Hindlimb muscle (tissue), 1 donor: ENCODE data around the gene WAC. TPM values are rescaled to one million over a fixed set of nuclear protein-coding genes. Genes with fewer than 3 reads are reported as not detected.
A peak's percentile ranks its signal among the peaks of the same experiment; 100 is the strongest.
"Not testable (repeated sequence)": the region's sequence is repeated elsewhere in the genome, so short reads cannot be mapped to it uniquely, and the experiment has no call there.

ENCODE experiments used
- DNase-seq: peaks from one replicate; pipeline ENCODE4 v3.0.0-alpha.2; 2013
- polyA plus RNA-seq: library from polyadenylated mRNA; unstranded; fragments of 120-200 nt; gene quantifications from one replicate; pipeline ENCODE4 v1.2.1, GENCODE V29; 2013; ENCODE audit not compliant: insufficient read length

Gene WAC
- polyA plus RNA-seq, 1 donor = 87.2 TPM

DNA sequence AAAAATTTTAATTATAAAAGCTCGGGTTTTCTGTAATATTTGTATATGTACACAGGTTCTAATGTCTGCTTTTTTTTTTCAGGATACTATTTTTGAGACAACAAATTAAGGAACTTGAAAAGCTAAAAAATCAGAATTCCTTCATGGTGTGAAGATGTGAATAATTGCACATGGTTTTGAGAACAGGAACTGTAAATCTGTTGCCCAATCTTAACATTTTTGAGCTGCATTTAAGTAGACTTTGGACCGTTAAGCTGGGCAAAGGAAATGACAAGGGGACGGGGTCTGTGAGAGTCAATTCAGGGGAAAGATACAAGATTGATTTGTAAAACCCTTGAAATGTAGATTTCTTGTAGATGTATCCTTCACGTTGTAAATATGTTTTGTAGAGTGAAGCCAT is 86.5 kb downstream of the WAC start:
- DNase-seq = no peak

DNA sequence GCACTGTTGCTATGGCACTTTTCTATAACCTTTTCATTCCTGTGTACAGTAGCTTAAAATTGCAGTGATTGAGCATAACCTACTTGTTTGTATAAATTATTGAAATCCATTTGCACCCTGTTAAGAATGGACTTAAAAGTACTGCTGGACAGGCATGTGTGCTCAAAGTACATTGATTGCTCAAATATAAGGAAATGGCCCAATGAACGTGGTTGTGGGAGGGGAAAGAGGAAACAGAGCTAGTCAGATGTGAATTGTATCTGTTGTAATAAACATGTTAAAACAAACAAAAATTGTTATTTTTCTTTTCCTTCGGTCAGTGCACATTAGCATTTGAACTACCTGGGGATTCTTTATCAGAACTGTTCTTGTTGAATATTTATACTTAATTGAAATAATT is 87.3 kb downstream of the WAC start:
- no peak for DNase-seq

DNA sequence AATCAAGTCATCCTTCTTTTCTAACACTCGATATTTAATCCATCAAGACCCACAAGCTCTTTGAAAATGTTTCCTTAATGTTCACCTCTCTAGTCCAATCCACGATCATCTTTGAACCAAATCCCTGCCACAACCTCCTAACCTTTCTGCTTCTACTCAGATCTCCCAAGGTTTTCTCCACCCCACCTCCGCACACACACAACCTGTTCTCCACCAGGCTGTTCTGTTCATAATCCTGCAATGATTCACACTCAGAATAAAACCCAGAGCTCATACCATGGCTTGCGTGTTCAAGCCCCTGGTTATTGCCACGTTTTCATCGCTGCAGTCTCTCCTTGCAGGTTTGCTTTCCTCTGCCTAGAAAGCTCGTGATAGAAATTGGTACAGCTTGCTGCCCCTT is 90.6 kb downstream of the WAC start:
- no peak for DNase-seq

DNA sequence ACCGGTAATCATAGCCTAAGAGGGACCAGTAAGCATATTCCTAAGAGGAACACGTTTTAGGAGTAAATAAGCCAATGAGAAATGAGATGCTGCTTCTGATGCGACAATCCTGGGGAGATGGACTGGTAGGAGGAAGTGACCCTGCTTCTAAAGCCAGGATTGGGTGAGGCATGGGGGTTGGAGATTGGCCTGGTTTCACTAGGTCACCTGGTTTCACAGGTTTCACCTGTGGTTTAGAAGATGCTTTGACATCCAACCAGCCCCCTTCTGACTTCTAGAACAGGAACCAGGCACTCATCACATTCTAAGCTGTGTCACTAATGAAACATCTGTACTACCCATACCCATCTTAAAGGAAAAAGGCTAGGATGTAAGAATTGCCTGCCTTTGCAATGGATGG is 91.4 kb downstream of the WAC start:
- DNase-seq = no peak

DNA sequence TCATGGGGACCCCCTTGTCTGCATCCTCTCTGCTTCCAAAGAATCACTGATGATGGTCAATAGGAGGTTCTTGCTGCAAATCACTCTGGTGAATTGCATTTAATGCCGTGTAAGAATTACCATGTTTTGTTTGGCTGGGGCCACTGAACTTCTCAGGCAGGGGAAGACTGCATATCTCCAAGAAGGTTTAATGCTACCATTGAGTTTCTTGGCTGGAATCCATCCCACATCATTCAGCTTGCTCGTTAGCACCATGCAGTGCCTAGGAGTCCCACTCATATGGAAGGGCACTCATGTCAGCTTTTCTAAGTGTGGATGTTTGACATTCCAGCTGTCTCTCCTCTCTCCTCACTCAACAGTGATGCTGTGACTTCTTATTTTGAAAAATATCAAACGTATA is 94.2 kb downstream of the WAC start:
- no peak for DNase-seq

DNA sequence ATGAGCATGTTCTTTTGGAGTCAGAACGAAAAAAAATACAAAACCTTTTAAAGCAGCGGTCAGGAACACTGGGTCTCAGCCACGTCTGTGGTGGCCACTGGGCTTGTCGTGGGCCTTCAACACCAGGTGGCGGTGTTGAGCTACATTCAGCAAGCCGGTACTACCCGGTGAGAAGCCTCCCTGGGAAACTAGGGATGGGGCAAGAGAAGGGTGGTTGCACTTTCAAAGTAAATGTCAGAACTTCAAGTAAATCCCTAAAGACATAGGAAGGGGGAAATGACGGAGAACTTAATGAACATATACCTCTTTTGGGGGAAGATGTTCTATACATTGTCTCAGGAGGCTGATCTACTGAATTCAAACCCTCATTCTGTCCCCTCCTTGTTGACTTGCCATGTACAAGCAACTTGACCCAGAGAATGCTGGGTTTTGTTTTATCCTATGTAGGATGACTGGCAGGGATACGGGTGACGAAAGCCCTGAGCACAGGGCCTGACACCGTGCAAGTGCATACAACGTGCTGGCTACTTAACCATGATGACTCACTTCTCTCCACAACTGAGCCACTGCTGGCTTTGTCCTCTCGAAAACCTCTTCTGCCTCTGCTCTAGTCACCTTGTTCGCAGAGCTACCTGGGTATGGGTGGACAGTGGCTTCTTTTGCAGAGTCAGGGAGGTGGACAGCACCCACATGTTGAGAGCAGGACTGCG is 95.4 kb downstream of the WAC start:
- peak; percentile 72 for DNase-seq

DNA sequence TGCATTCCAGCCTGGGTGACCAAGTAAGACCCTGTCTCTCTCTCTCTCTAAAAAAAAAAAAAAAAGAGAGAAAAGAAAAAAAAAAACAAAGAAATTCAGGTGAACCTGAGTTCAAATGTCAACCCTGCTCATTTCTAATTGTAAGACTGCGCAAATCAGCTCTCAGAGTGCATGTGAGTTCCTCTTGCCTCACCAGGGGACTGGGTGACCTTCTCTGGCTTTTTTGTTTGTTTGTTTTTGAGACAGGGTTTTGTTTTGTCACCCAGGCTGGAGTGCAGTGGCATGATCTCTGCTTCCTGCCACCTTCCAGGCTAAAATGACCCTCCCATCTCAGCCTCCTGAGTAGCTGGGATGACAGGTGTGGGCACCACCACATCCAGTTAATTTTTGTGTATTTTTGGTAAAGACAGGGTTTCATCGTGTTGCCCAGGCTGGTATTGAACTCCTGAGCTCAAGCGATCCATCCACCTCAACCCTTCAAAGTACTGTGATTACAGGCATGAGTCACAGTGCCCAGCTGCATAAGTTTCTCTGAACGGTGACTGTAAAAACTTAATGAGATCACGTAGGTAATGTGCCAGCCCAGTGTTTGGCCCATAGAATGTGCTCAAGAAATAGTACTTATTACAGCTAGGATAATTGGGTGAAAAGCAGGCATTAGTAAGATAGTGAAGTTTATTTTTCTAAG is 99.1 kb downstream of the WAC start:
- no peak for DNase-seq

DNA sequence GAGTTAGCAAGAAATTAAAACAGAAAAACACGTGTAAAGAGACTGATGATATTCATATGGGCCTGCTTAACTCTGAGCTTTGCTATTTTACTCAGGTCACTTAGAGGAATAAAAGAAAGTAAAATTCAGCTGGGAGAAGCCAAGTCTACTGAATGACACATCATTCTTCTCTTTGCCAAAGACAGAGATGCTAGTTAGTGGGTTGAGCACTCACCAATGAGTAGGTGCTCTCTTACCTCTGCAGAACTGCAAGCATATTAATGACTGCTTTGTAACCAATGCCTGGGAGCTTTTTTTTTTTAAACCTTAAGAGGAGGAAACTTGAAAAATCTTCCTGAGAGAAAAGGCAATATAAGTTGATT is 99.6 kb downstream of the WAC start:
- no peak for DNase-seq

DNA sequence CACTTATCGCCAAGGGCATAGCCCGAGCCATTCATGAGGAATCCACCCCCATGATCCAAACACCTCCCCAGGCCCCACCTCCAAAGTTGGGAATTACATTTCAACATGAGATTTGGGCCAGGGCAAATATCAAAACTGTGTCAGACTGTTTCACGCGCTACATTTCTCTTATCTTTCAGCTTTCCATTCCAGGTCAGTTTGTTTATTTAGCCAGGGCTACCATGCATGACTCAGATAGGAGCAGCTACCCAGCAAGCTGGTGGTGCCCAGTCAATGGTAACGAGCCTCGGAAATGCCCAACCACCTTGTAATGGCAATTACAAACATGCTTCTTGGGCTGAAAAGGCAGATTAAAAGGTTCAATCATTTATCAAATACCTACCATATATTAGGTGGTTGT is 100.8 kb downstream of the WAC start:
- DNase-seq = no peak

DNA sequence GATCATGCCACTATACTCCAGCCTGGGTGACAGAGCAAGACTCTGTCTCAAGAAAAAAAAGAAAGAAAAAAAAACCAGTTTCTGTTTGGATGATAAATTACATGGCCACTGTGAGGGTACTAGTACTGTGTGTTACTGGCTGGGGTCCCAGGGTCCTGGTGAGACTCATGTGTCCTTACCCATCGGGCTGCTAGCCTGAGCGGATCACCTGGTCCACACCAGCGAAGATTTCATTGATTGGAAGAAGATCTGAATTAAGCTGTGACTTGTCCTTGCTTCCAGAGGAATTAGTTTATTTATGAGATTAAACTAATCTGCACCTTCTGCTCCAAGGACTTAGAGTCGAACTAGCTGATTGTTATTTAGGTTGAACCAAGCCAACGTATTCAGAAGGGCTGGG is 104.4 kb downstream of the WAC start:
- DNase-seq = no peak

DNA sequence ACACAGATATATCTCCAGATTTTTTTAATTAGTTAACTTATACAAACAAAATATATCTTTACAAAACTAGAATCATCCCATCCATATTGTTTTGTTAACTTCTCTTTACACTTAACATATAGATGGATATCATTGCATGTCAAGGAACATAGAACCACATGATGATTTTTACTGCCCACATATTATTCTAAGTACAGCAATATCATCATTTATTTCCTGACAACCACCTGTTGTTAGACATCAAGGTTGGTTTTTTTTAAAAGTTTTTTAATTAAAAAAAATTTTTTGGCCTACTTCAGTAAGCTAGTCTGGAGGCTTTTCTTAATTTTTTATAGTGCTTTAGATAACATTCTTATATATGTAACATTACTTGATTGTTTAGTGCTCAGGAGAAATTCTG is 105.5 kb downstream of the WAC start:
- DNase-seq = no peak

DNA sequence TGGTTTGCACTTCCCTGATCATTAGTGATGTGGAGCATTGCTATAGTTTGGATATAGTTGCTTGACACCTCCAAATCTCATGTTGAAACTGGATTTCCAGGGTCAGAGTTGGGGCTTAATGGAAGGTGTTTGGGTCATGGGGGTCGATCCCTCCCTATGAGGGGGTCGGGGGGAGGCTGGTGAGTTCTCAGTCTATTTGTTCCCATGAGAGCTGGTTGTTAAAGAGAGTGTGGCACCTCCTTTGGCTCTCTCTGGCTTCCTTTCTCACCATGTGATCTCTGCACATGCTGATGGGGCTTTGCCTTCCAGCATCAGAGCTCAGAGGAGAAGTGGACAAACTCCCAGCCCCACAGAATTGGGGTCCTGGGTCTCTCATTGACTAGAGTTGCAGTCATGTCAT is 107.6 kb downstream of the WAC start:
- DNase-seq = no peak

DNA sequence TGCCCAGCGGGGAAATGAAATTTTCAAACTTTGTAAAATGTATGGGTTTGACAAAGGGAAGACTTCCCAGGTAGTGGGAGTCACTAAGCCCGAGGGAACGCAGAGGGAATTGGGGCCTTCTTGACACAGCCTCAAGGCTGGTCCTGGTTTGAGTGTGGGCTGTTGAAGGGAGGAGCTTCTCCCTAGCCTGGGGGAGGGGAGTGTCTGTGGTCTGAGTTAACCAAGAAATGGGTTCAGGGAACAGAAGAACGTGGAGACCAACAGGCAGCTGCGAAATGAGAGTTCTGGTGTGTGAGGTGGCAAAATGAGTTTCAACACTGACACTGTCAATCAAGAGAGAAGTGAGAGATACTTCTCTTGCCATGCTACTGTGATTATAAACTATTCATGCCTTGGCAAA is 111.7 kb downstream of the WAC start:
- DNase-seq = no peak

DNA sequence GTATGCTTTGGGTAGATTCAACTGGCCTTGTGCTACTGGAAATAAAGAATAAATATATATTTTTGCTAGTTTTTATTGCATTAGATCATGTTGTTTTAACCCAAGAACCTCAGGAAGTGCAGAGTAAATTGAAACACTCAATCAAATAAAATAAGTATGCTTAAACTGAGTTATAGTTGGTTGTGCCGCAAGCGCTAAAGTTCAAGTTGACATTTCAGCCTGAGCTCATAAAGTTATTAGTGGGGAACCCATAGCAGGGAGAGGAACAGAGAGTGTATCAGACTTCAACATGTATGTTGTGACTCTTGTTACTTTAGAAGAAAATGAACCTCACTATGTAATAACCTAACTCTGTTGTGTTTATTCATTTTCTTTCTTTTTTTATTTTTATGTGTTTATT is 119.2 kb downstream of the WAC start:
- DNase-seq = no peak

DNA sequence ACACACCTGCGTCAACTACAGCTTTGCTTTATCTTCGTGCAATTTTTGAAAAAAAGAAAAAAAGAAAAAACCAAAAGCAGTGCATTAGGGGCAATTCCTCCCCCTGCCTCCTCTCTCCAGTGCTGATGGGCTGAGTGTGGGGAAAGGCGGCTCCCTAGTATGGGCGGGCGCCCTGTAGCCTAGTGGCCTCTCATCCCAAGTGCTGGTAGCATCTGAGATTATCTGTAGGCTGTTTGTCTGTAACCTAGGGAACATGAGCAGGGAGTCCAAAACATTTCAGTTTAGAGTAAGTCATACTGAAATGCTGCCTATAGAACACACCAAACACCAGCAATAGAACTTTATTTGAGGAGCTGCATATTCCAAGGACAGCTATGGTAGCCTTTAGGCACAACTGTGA is 119.8 kb downstream of the WAC start:
- DNase-seq = no peak

DNA sequence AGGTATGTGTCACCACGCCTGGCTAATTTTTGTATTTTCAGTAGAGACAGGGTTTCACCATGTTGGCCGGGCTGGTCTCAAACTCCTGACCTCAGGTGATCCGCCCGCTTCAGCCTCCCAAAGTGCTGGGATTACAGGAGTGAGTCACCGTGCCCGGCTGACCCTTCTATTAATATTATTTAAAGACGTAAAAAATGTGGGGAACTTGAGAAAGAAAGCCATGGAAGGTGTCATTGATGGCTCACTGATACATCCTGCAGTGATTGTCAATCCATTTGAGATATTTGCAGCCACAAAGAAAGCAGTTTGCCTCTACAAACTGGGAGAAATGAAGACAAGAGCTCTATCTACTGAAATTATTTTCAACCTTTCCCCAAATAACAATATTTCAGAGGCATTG is 125.9 kb downstream of the WAC start:
- DNase-seq = not testable (repeated sequence)

DNA sequence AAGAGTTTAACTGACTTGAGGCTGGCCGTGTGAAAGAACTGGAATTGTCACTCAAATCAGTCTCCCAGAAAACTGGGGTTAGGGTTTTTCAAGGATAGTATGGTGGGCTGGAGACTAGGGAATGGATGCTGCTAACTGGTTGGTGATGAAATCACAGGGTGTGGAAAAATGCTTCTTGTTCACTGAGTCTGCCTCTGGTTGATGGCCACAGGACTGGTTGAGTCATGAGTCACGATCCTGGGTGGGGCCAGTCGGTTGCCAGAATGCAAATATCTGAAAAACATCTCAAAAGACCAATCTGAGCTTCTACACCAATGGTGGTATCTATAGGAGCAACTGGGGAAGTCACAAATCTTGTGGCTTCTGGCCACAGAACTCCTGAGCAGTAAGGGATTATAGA is 128.1 kb downstream of the WAC start:
- DNase-seq = no peak

DNA sequence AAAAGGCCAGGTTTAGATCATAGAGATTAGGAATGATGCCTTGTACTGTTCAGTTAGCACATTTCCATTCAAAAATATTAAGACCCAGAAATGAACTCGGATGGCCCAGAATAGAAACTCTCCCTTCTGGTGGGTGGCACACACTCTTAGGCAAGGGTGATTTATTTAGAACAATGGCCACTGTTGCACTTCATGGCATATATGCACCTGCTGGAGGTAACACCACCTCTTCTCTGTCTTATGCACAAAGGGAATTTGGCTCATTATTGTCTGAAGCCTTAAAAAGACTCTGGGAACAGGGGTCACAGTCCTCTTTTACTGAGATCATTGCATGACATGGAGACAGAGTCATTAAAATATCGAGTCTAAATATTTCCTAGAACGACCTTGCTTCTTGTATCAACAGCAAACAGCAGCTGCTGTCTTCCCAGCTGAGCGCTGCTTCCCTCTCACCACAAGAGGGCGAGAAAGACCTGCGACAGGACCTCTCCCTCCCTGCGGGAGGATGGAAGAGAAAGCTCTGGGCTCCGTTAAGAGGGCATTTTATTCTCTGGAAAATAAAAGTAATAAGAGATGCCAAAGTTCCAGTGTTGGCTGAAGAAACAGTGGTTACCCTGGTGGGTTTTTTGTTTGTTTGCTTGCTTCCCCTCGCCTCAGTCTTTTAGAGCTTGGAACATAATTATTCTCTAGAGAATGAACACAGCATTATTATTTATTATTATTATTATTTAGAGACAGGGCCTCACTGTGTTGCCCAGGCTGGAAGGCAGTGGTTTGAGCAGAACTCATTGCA is 130.9 kb downstream of the WAC start:
- DNase-seq = peak; percentile 85

DNA sequence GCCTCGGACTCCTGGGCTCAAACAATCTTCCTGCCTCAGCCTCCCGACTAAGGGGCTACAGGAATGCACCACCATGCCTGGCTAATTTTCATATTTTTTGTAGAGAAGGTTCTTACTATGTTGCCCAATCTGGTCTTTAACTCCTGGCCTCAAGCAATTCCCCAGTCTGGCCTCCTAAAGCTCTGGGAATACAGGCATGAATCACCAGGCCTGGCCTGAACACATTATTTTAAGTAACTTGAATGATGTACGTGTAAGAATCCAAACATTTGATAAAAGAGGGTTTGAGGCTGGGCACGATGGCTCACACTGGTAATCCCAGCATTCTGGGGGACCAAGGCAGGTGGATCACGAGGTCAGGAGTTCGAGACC is 131.4 kb downstream of the WAC start:
- no peak for DNase-seq

DNA sequence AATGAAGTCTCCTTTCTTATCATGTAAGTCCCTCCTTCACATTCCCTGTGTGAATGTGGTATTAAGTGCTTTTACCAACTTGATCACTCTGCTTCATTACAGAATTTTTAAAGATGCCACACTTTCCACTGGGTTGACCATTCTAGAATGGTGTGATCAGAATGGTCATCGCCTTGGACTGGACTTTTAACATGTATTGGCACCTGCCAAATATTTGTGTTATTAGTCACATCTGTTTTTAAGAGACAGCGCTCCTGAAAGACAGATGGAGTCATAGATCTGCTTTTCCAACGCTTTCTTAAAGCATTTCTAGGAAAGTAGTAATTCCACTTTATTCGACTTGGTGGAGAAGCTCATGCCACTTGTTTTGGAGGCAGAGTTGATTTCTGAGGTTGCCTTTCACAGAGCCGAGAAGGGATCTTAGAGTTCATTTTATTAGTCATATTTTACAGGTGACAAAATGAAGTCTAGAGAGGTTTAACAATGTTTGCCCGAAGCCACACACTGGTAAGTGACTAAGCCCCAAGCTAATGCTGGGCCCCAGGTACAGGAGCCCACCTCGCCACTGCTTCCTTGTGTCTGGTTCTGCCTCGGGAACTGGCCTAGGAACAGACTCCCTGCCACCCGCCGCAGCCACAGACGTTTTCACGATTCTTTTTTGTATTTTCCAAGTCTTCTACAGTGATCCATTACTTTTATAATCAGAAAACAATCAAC is 134.0 kb downstream of the WAC start:
- no peak for DNase-seq

DNA sequence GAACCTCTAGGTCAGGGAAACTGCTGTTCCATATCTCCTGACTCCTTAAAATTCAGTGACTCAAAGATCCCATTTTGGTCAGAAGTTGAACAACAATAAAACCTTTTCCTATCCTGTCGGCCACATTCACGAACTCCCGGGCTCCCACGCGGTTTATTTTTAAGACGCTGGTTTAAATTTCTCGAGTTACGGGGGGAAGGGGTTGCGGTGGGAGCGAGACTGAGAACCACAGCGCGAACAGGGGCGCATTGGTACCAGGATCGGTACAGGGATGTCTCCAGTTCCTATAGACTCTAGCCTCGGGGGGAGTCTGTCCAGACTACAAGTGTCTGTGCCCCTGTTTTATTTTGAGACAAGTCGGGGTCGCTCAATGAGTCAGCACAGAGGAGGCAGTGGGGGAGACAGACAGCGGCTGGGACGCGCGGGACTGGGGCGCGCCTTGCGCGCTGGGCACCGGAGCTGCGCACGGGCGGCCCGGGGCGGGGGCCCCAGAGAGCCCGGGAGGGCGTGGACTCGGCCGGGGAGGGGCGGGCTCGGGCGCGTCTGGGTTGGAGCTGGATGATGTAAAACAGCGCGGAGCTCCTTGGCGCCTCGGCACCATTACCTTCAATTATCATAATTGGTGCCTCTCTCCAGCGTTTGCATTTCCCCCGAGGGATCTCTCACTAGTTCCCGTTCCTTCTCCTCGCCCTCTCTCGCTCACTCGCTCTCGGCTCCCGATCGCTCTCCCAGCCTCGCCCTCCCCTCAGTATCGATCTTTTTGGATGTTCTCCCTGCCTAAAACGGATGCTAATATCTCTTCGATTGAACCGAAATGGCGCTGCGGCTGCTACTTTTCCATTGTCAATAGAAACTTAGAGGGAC is 135.7 kb downstream of the WAC start:
- DNase-seq = peak; percentile 53
